Cardiac septum (tissue), 1 donor: ENCODE measurements around the gene COX6A2. TPM values are rescaled to one million over a fixed set of nuclear protein-coding genes. Genes with fewer than 3 reads are reported as not detected.
A peak's percentile ranks its signal among the peaks of the same experiment; 100 is the strongest.

Experiments used
- DNase-seq: peaks from one replicate; pipeline ENCODE4 v3.0.0-alpha.2; 2020; ENCODE audit warnings: low spot score
- intact Hi-C: fragments of 100-400 bp; cut with DNase I; formaldehyde crosslinking; loops from one replicate; pipeline ENCODE4 v1.14.0; 2022
- total RNA-seq: library from RNA; stranded (reverse); fragmentation: NEBNext Ultra II Directional; extraction: Animal tissue kit (Norgen Biotek cat#: 25700); gene quantifications from one replicate; pipeline ENCODE4 v1.2.1, GENCODE V29; 2021
- donor health status: DM: no; HTN: no; CAD: no.

The COX6A2 gene
- total RNA-seq, 1 donor from 2014 or later, result 890 TPM

DNA sequence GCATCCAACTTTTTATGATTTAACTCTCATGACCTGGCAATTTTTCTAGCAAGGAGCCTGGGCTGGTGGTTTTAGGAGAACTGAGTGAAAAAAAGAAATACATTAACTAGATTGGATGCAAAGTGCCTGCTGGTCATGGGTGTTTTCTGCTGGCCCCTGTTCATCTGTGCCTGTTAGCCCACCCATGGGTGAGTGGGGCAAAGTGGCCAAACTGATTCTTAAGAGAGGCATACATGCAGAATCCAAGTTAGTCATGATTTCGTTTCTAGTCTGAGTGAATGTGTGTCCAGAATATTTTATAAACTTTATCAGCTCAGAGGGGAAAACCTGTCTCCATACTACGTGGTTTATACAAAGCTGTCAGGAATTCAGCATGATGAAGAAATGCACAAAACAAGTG lies 39.6 kb downstream of the COX6A2 start:
- DNase-seq, result no peak
- intact Hi-C loops, result loop anchor here (10.0 kb wide), 1 partner anchor 204 kb away; the partner anchor contains the start of gene FUS

DNA sequence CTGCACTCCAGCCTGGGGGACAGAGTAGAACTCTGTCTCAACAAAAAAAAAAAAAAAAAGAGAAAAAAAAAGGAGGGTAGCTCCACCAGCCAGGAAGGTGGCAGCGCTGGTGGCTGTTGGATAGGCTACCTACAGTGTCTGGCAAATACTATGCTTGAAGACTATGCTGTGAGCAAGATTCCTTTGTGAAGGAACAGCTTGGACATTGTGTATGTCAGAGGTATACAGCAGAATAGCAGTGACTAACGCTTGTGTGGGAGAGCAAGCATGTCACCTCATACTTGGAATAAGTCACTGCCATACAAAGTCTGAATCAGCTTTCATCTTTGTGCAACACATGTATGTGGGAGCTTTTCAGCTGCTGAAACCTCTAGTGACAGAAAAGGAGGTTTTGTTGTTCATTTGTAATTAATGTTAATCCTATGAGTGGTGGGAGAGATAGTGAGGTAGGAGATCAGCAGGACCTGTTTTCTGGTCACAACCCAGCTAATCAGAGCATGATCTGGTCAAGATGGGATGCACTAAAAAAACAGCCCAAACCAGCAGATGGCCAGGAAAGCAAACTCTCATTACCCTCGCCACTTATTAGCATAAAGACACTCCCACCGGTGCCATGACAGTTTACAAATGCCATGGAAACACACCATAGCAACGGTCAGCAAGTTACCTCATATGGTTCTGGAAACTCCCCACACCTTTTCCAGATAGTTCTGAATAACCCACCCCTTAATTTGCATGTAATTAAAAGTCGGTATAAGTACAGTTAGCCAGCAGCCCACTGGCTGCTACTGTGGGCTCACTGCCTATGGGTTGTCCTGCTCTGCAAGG lies 41.8 kb downstream of the COX6A2 start:
- DNase-seq, result no peak
- intact Hi-C loops, result loop anchor here (10.0 kb wide), 1 partner anchor 202 kb away; the partner anchor contains the start of gene FUS

DNA sequence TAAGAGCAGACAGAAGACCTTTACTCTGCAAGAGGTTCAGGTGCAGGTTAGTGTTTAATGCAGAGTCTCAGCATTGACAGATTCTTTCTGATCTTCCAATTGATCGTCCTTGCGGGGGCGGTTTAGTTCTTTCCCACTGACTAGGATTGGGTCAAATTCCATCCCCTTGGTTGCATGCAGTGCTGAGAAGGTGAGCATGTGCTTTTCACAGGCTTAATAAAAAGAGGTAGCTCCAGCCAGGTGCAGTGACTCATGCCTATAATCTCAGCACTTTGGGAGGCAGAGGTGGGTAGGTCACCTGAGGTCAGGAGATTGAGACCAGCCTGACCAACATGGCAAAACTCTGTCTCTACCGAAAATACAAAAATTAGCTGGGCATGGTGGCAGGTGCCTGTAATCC lies 42.5 kb downstream of the COX6A2 start:
- no peak for DNase-seq
- intact Hi-C loops, result loop anchor here (10.0 kb wide), 1 partner anchor 201 kb away; the partner anchor contains the start of gene FUS

DNA sequence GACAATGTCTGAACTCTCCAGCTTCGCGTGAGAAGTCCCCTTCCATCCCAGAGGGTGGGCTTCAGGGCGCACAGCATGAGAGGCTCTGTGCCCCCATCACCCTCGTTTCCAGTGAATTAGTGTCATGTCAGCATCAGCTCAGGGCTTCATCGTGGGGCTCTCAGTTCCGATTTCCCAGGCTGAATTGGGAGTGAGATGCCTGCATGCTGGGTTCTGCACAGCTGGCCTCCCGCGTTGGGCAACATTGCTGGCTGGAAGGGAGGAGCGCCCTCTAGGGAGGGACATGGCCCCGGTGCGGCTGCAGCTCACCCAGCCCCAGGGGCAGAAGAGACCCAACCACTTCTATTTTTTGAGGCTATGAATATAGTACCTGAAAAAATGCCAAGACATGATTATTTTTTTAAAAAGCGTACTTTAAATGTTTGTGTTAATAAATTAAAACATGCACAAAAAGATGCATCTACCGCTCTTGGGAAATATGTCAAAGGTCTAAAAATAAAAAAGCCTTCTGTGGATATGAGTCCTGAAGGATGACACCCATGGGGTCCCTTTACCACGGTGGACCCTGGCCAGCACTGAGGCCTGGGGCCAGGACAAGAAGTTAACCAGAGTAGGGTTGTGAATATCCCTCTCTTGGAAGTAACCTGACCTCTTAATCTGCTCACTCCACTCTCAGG lies 45.5 kb downstream of the COX6A2 start:
- intact Hi-C loops, result loop anchor here (10.0 kb wide), 1 partner anchor 198 kb away; the partner anchor contains the start of gene FUS

DNA sequence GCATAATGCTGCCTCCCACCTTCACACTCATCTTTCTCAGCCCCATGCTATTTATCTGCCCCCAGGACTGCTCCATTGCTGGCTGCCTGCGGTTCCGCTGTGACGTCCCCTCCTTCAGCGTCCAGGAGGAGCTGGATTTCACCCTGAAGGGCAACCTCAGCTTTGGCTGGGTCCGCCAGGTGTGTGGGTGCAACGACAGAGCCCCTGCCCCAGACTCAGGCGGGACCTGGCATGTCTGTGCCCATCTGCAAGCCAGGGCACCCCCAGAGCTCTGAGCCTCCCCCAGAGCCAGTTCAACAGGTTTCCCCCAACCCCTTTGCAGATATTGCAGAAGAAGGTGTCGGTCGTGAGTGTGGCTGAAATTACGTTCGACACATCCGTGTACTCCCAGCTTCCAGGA lies 48.0 kb downstream of the COX6A2 start:
- no peak for DNase-seq
- intact Hi-C loops, result loop anchor here (10.0 kb wide), 1 partner anchor 195 kb away; the partner anchor contains the start of gene FUS

More for the DNA sequence above, 45.5 kb downstream of the COX6A2 start:
- peak; percentile 91 for DNase-seq

Other genes with a start within 250 kb of the COX6A2 start
- 158 TPM for gene FUS, start 248.2 kb downstream of the COX6A2 start, total RNA-seq
- gene PYCARD, start 225.6 kb downstream of the COX6A2 start, total RNA-seq, result 3.2 TPM
- gene TRIM72, start 214.2 kb downstream of the COX6A2 start, total RNA-seq, result 2.4 TPM
- gene PYDC1, start 211.2 kb downstream of the COX6A2 start, total RNA-seq, result not detected
- gene ITGAM, start 168.4 kb downstream of the COX6A2 start, total RNA-seq, result 4.8 TPM
- gene ITGAX, start 73.2 kb downstream of the COX6A2 start, total RNA-seq, result 5.9 TPM
- gene ITGAD, start 35.0 kb downstream of the COX6A2 start, total RNA-seq, result not detected
- 1.9 TPM for gene ZNF843, start 14.4 kb upstream of the COX6A2 start, total RNA-seq
- gene ARMC5, start 31.1 kb upstream of the COX6A2 start, total RNA-seq, result 6.2 TPM
- 57.8 TPM for gene TGFB1I1, start 43.8 kb upstream of the COX6A2 start, total RNA-seq
- gene SLC5A2, start 54.8 kb upstream of the COX6A2 start, total RNA-seq, result not detected
- 32.6 TPM for gene RUSF1, start 80.0 kb upstream of the COX6A2 start, total RNA-seq
- 1.7 TPM for gene AHSP, start 99.5 kb upstream of the COX6A2 start, total RNA-seq